Retinal pigment epithelial cell (primary cell): Measurements from ENCODE around the gene ACVR1.
"Not testable (repeated sequence)": the region's sequence is repeated elsewhere in the genome, so short reads cannot be mapped to it uniquely, and the experiment has no call there.

Source experiments
- DNase-seq: peaks from one replicate; pipeline ENCODE4 v3.0.0-alpha.2; 2010; ENCODE audit warnings: low read depth
- H3K4me3 ChIP-seq: 2 replicates; pipeline ENCODE4 v1.5.1; 2011; ENCODE audit warnings: mild to moderate bottlenecking, low read length, control low read depth, moderate library complexity
- CTCF ChIP-seq: conservative IDR thresholded peaks from 2 replicates; pipeline ENCODE4 v1.5.1; 2011; ENCODE audit warnings: low read depth, low read length, control low read depth, inconsistent platforms

ACVR1 gene

GRCh38 chr2:157895531-157895930 lies 19.4 kb upstream of the ACVR1 start:
- no peak for DNase-seq
- H3K4me3 ChIP-seq: no peak overlapping the region
- TF ChIP-seq CTCF: no peak

- no peak for TF ChIP-seq CTCF
- no peak for DNase-seq
- no peak overlapping the region for H3K4me3 ChIP-seq
Measured at GRCh38 chr2:157894694-157895435, 18.7 kb upstream of the ACVR1 start.

GRCh38 chr2:157893611-157894010 lies 17.5 kb upstream of the ACVR1 start:
- no peak for TF ChIP-seq CTCF
- no peak for DNase-seq
- H3K4me3 ChIP-seq: no peak overlapping the region

DNA sequence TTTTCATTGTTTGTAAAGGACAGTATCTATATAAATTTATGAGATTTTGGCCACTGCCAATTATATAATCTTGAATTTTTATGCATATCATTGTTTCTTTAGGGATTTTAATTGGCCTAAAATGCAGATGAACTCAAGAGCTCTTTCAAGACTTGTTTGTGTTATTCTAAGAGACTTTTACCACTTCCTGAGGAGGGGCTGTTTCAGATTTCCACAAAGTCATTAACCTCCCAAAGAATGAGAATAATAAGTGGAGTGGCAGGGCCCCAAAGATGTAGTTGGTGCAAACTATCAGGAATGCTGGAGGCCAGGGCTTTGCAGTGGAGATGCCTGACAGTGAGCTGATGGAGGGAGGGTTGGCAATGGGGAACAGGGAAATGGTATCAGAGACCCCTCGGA lies 15.5 kb upstream of the ACVR1 start:
- TF ChIP-seq CTCF: no peak
- no peak overlapping the region for H3K4me3 ChIP-seq
- no peak for DNase-seq

DNA sequence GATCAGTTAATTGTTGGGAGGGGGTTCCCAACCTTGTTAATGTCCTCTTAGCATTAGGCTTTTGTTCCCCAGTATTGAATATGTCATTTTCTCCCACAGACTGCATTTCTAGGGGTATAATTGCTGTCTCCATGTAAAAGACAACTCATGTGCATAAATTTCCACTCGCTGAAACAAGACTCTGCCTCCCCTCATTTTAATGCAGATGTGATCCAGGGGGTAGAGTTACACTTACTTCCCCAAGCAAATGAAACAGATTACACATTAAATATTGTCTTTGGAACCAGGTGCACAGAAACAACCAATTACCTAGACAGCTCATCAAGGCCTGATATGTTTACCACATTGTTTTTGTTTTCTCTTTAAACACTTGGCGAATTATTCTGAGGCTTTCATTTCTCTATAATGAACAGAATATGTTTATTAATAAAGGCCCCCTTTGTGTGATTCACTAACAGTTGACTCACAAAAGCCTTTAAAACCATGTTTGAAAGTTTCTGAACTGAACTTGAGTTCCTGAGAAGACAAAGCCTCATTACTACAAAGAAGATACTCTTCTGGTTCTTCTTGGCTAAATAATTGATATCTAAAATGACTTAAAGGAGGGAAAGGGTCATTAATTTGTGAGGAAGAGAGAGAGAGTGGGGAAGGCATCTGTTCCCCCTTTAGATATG lies 15.0 kb upstream of the ACVR1 start:
- DNase-seq: no peak
- no peak for TF ChIP-seq CTCF
- H3K4me3 ChIP-seq: no peak overlapping the region

- H3K4me3 ChIP-seq: no peak overlapping the region
- no peak for TF ChIP-seq CTCF
- DNase-seq: no peak
Measured at GRCh38 chr2:157887946-157888345, 11.8 kb upstream of the ACVR1 start.

GRCh38 chr2:157884533-157884932 lies 8.4 kb upstream of the ACVR1 start:
- H3K4me3 ChIP-seq, DNase-seq: not testable (repeated sequence)
